Keratinocyte (primary cell): ENCODE data around the gene RGCC. TPM values are rescaled to one million over a fixed set of nuclear protein-coding genes. Genes with fewer than 3 reads are reported as not detected.

Experiments
- DNase-seq: peaks from one replicate; pipeline ENCODE4 v3.0.0-alpha.2; 2011; ENCODE audit warnings: low read depth, missing footprints, low spot score
- FAIRE-seq: peaks from 2 replicates; lab custom pipeline; 2011; peaks lifted over from hg19 to GRCh38; lab: Jason Lieb, UNC
- H2AFZ ChIP-seq: 2 replicates; pipeline ENCODE4 v1.6.0; 2012; ENCODE audit warnings: low read length, control low read depth, inconsistent platforms; ENCODE audit not compliant: control insufficient read depth
- H3K27ac ChIP-seq: 2 replicates; pipeline ENCODE4 v1.5.1; 2011; ENCODE audit warnings: low read length; ENCODE audit not compliant: control insufficient read depth, insufficient read depth
- H3K27me3 ChIP-seq: 3 replicates; pipeline ENCODE4 v1.6.0; 2011; ENCODE audit warnings: low read length; ENCODE audit not compliant: control insufficient read depth, insufficient read depth; ENCODE audit errors: extremely low read depth
- H3K36me3 ChIP-seq, 2 experiments: 2 replicates in 1 of 2; 3 replicates in 1 of 2; pipeline ENCODE4 v1.5.1; 2011; ENCODE audit warnings: low read length in 2 of 2, mild to moderate bottlenecking in 1 of 2; ENCODE audit not compliant: control insufficient read depth in 2 of 2, insufficient read depth in 2 of 2; ENCODE audit errors: extremely low read depth in 1 of 2
- H3K4me1 ChIP-seq: 3 replicates; pipeline ENCODE4 v1.5.1; 2011; ENCODE audit warnings: low read length; ENCODE audit not compliant: control insufficient read depth, insufficient read depth; ENCODE audit errors: extremely low read depth
- H3K4me2 ChIP-seq: 3 replicates; pipeline ENCODE4 v1.6.0; 2011; ENCODE audit warnings: low read depth, low read length; ENCODE audit not compliant: control insufficient read depth, insufficient read depth; ENCODE audit errors: extremely low read depth
- H3K4me3 ChIP-seq, 3 experiments: fragments of 200-600 bp in 1 of 3; sonication (generic) in 1 of 3; 2 replicates in 2 of 3; 3 replicates in 1 of 3; pipeline ENCODE4 v1.5.1; 2011 to 2016; ENCODE audit warnings: low read length in 3 of 3, mild to moderate bottlenecking in 3 of 3, control low read depth in 2 of 3, inconsistent platforms in 1 of 3, low read depth in 1 of 3, mixed read lengths in 1 of 3, mixed run types in 1 of 3, moderate library complexity in 1 of 3; ENCODE audit not compliant: control insufficient read depth in 2 of 3, insufficient read depth in 2 of 3; ENCODE audit errors: extremely low read depth in 1 of 3
- H3K79me2 ChIP-seq: 2 replicates; pipeline ENCODE4 v1.6.0; 2012; ENCODE audit warnings: low read length; ENCODE audit not compliant: control insufficient read depth, insufficient read depth
- H3K9ac ChIP-seq: 3 replicates; pipeline ENCODE4 v1.6.0; 2011; ENCODE audit warnings: low read length; ENCODE audit not compliant: control insufficient read depth, insufficient read depth; ENCODE audit errors: extremely low read depth
- H3K9me1 ChIP-seq: 3 replicates; pipeline ENCODE4 v1.6.0; 2011; ENCODE audit warnings: low read length; ENCODE audit not compliant: control insufficient read depth, insufficient read depth; ENCODE audit errors: extremely low read depth
- H3K9me3 ChIP-seq: 2 replicates; pipeline ENCODE4 v1.5.1; 2012; ENCODE audit warnings: low read depth, low read length; ENCODE audit not compliant: control insufficient read depth
- H4K20me1 ChIP-seq: 3 replicates; pipeline ENCODE4 v1.6.0; 2011; ENCODE audit warnings: low read length; ENCODE audit not compliant: control insufficient read depth, insufficient read depth; ENCODE audit errors: extremely low read depth
- CTCF ChIP-seq, 3 experiments: IDR thresholded peaks in 1 of 3; conservative IDR thresholded peaks in 1 of 3; optimal IDR thresholded peaks in 1 of 3; 2 replicates in 2 of 3; 3 replicates in 1 of 3; pipeline versions ENCODE3 to v1.5.1; 2011; ENCODE audit warnings: low read length in 3 of 3, mild to moderate bottlenecking in 3 of 3, moderate library complexity in 2 of 3, control low read depth in 1 of 3, inconsistent platforms in 1 of 3; ENCODE audit not compliant: insufficient read depth in 2 of 3; ENCODE audit errors: extremely low read depth in 1 of 3
- EZH2 ChIP-seq: IDR thresholded peaks from one replicate; pipeline ENCODE4 v1.6.1; 2012; ENCODE audit warnings: inconsistent platforms, mild to moderate bottlenecking, low read length, moderate library complexity
- dilution Hi-C: fragments of 300-500 bp; cut with MboI; formaldehyde crosslinking; loops from one replicate; pipeline ENCODE4 v1.7.0; 2020; ENCODE audit warnings: low sequenced_read_pairs; ENCODE audit not compliant: extremely low pct_ligation_motif_present
- polyA plus RNA-seq, 5 experiments: library from polyadenylated mRNA; depleted of rRNA in 3 of 5; stranded (reverse) in 3 of 5; stranded (forward) in 1 of 5; unstranded in 1 of 5; fragments of >200 nt; gene quantifications; 1 replicate in 1 of 5; 2 replicates in 3 of 5; 3 replicates in 1 of 5; pipeline versions ENCODE4 v1.2.1 to v1.2.3, GENCODE V29; 2011 to 2012; ENCODE audit warnings: missing spikeins in 2 of 5, low read depth in 1 of 5, low replicate concordance in 1 of 5

Gene RGCC
- polyA plus RNA-seq, 1 donor (not counting 4 experiments of a cell fraction or from before 2014, with no cell fraction given), result 1.5 TPM

GRCh38 chr13:41502031-41502430, 44.7 kb downstream of the RGCC start:
- H4K20me1 ChIP-seq, result no peaks in the 10 kb centered on the region
- no peak overlapping the region for H2AFZ ChIP-seq
- no peaks in the 10 kb centered on the region for H3K9me1 ChIP-seq
- TF ChIP-seq CTCF (optimal IDR thresholded peaks at IDR 0.05 in 1 of 3, IDR thresholded peaks at IDR 0.05 in 1 of 3, conservative IDR thresholded peaks at IDR 0.05 in 1 of 3; ENCODE audit: extremely low read depth in 1 of 3, insufficient read depth in 2 of 3, low read length in 3 of 3), result no peak
- no peak for TF ChIP-seq EZH2
- no peak overlapping the region for H3K27ac ChIP-seq
- FAIRE-seq (no peak), DNase-seq (no peak)
- H3K9ac ChIP-seq, result no peak overlapping the region
- dilution Hi-C loops, result no loop called here
- H3K9me3 ChIP-seq, result no peaks in the 10 kb centered on the region
- H3K27me3 ChIP-seq, result peaks cover 2% of the 10 kb centered on the region
- peaks cover 17% of the 10 kb centered on the region for H3K4me1 ChIP-seq
- H3K4me3 ChIP-seq, result no peak overlapping the region
- no peaks in the 10 kb centered on the region for H3K36me3 ChIP-seq
- no peak overlapping the region for H3K4me2 ChIP-seq
- H3K79me2 ChIP-seq, result no peaks in the 10 kb centered on the region

- no peak overlapping the region for H3K27ac ChIP-seq
- no peaks in the 10 kb centered on the region for H3K79me2 ChIP-seq
- no peak overlapping the region for H3K4me2 ChIP-seq
- H3K27me3 ChIP-seq, result no peaks in the 10 kb centered on the region
- H3K9ac ChIP-seq, result no peak overlapping the region
- H3K9me1 ChIP-seq, result no peaks in the 10 kb centered on the region
- dilution Hi-C loops, result no loop called here
- FAIRE-seq (no peak), DNase-seq (no peak)
- no peak for TF ChIP-seq CTCF (optimal IDR thresholded peaks at IDR 0.05 in 1 of 3, IDR thresholded peaks at IDR 0.05 in 1 of 3, conservative IDR thresholded peaks at IDR 0.05 in 1 of 3; ENCODE audit: extremely low read depth in 1 of 3, insufficient read depth in 2 of 3, low read length in 3 of 3)
- TF ChIP-seq EZH2, result no peak
- no peaks in the 10 kb centered on the region for H3K36me3 ChIP-seq
- H3K9me3 ChIP-seq, result no peaks in the 10 kb centered on the region
- no peaks in the 10 kb centered on the region for H4K20me1 ChIP-seq
- H3K4me3 ChIP-seq, result no peak overlapping the region
- peaks cover 17% of the 10 kb centered on the region for H3K4me1 ChIP-seq
- H2AFZ ChIP-seq, result no peak overlapping the region
Observed at GRCh38 chr13:41502673-41503072, 45.3 kb downstream of the RGCC start.
